A673 (cell line): ENCODE data around the gene TRAK1. TPM values are rescaled to one million over a fixed set of nuclear protein-coding genes. Genes with fewer than 3 reads are reported as not detected.

Experiments
- BruUV-seq: library from RNA; stranded (reverse); fragments of 400-500 nt; replicated peaks from 2 replicates; lab custom pipeline; 2021; lab: Mats Ljungman, UMichigan
- CTCF ChIA-PET: fragments of 300-600 bp; sonication (Branson Sonifier 250); formaldehyde crosslinking; loops from one replicate; lab custom pipeline; 2022; ENCODE audit warnings: antibody characterized with exemption; lab: Charles Lee
- POLR2A ChIA-PET: fragments of 300-600 bp; sonication (Branson Sonifier 250); formaldehyde crosslinking; loops from one replicate; lab custom pipeline; 2022; ENCODE audit warnings: antibody characterized with exemption; ENCODE audit not compliant: low non-redundant PET; lab: Charles Lee
- DNase-seq: peaks from one replicate; pipeline ENCODE4 v3.0.0-alpha.2; 2015; ENCODE audit warnings: low spot score
- H3K27ac ChIP-seq: fragments of 200-600 bp; sonication (generic); 2 replicates; pipeline ENCODE4 v1.5.1; 2016; ENCODE audit warnings: mixed run types, low read depth, mild to moderate bottlenecking, mixed read lengths, antibody characterized with exemption, low read length; ENCODE audit not compliant: poor library complexity, severe bottlenecking
- H3K27me3 ChIP-seq: fragments of 200-600 bp; sonication (generic); replicated peaks from 2 replicates; pipeline ENCODE4 v1.6.1; 2017; ENCODE audit warnings: mixed run types, low read depth, mild to moderate bottlenecking, mixed read lengths, antibody characterized with exemption, low read length; ENCODE audit not compliant: insufficient read depth, poor library complexity
- H3K36me3 ChIP-seq: fragments of 200-600 bp; sonication (generic); 2 replicates; pipeline ENCODE4 v1.6.1; 2016; ENCODE audit warnings: mixed run types, mild to moderate bottlenecking, mixed read lengths, antibody characterized with exemption, low read length; ENCODE audit not compliant: insufficient read depth, poor library complexity, severe bottlenecking
- H3K4me1 ChIP-seq: fragments of 200-600 bp; sonication (generic); 2 replicates; pipeline ENCODE4 v1.6.1; 2017; ENCODE audit warnings: mixed run types, mild to moderate bottlenecking, mixed read lengths, antibody characterized with exemption, low read length; ENCODE audit not compliant: insufficient read depth, poor library complexity, severe bottlenecking
- H3K4me3 ChIP-seq: fragments of 200-600 bp; sonication (generic); 2 replicates; pipeline ENCODE4 v1.5.1; 2016; ENCODE audit warnings: low read depth, mixed run types, mild to moderate bottlenecking, mixed read lengths, low read length; ENCODE audit not compliant: poor library complexity, severe bottlenecking
- H3K9me3 ChIP-seq: fragments of 200-600 bp; sonication (generic); 2 replicates; pipeline ENCODE4 v1.6.1; 2016; ENCODE audit warnings: mixed run types, low read depth, mild to moderate bottlenecking, mixed read lengths, antibody characterized with exemption, low read length; ENCODE audit not compliant: poor library complexity, severe bottlenecking
- CTCF ChIP-seq: fragments of 300-800, 200-600 bp; sonication (generic); conservative IDR thresholded peaks from 2 replicates; pipeline ENCODE4 v1.5.1; 2017; ENCODE audit warnings: low read depth, mild to moderate bottlenecking, antibody characterized with exemption, low read length, moderate library complexity, mixed read lengths
- EZH2 ChIP-seq: fragments of 200-600 bp; sonication (generic); IDR thresholded peaks from 2 replicates; pipeline ENCODE4 v1.6.1; 2017; ENCODE audit warnings: borderline replicate concordance, low read depth, mild to moderate bottlenecking, mixed read lengths, antibody characterized with exemption, low read length; ENCODE audit not compliant: poor library complexity, severe bottlenecking
- intact Hi-C: fragments of 100-400 bp; cut with micrococcal nuclease; formaldehyde crosslinking; loops from one replicate; pipeline ENCODE4 v1.10.0; 2022; ENCODE audit not compliant: unreplicated experiment
- total RNA-seq: library from RNA; stranded (reverse); gene quantifications from 2 replicates; pipeline ENCODE4 v1.2.3, GENCODE V29; 2021

TRAK1 gene
- total RNA-seq, 1 experiment from 2014 or later = 16.3 TPM

GRCh38 chr3:42122261-42123011, 31.3 kb downstream of the TRAK1 start:
- ChIA-PET POLR2A (no interaction called here), CTCF (no interaction called here)
- H3K27ac ChIP-seq = peak overlapping the region; percentile 30
- no TSS peak for BruUV-seq
- no peak overlapping the region for H3K4me3 ChIP-seq
- H3K27me3 ChIP-seq = no peaks in the 10 kb centered on the region
- intact Hi-C loops = no loop called here
- no peaks in the 10 kb centered on the region for H3K9me3 ChIP-seq
- H3K36me3 ChIP-seq = peaks cover 6% of the 10 kb centered on the region
- H3K4me1 ChIP-seq = peaks cover 15% of the 10 kb centered on the region
- no peak for DNase-seq
- no peak for TF ChIP-seq EZH2
- no peak for TF ChIP-seq CTCF

GRCh38 chr3:42123012-42123581, 31.9 kb downstream of the TRAK1 start:
- H3K4me1 ChIP-seq = peaks cover 15% of the 10 kb centered on the region
- no peak for TF ChIP-seq CTCF
- no peak for TF ChIP-seq EZH2
- peaks cover 6% of the 10 kb centered on the region for H3K36me3 ChIP-seq
- H3K27me3 ChIP-seq = no peaks in the 10 kb centered on the region
- CTCF ChIA-PET = no interaction called here
- peak overlapping the region; percentile 68 for H3K27ac ChIP-seq
- H3K9me3 ChIP-seq = no peaks in the 10 kb centered on the region
- intact Hi-C loops = no loop called here
- BruUV-seq = no TSS peak
- peak; percentile 68 for DNase-seq
- POLR2A ChIA-PET = no interaction called here
- H3K4me3 ChIP-seq = no peak overlapping the region

GRCh38 chr3:42123824-42124658, 32.9 kb downstream of the TRAK1 start:
- Histone ChIP-seq H3K36me3 (peaks cover 6% of the 10 kb centered on the region), H3K4me3 (no peak overlapping the region), H3K27ac (no peak overlapping the region), H3K9me3 (no peaks in the 10 kb centered on the region), H3K27me3 (no peaks in the 10 kb centered on the region), H3K4me1 (peaks cover 15% of the 10 kb centered on the region)
- DNase-seq = no peak
- intact Hi-C loops = no loop called here
- no TSS peak for BruUV-seq
- TF ChIP-seq EZH2 (no peak), CTCF (no peak)
- ChIA-PET POLR2A (no interaction called here), CTCF (no interaction called here)
